AG04450 (cell line): ENCODE data around the gene LIPC. TPM values are rescaled to one million over a fixed set of nuclear protein-coding genes. Genes with fewer than 3 reads are reported as not detected.

Source experiments
- CTCF ChIA-PET: fragments of 300-600, 350-600 bp; formaldehyde crosslinking; extraction: SDS; loops from one replicate; lab custom pipeline; 2022; ENCODE audit warnings: antibody characterized with exemption, inconsistent platforms; lab: Charles Lee
- POLR2A ChIA-PET: fragments of 350-600 bp; formaldehyde crosslinking; extraction: SDS; loops from one replicate; lab custom pipeline; 2021; ENCODE audit warnings: antibody characterized with exemption, inconsistent platforms; lab: Yijun Ruan, JAX
- DNase-seq: peaks from one replicate; pipeline ENCODE4 v3.0.0-alpha.2; 2011; ENCODE audit warnings: low read depth, low spot score
- H3K27ac ChIP-seq: one replicate; pipeline ENCODE4 v1.5.1; 2012; ENCODE audit warnings: low read depth, low read length, control low read depth
- H3K27me3 ChIP-seq: one replicate; pipeline ENCODE4 v1.6.0; 2012; ENCODE audit warnings: low read length; ENCODE audit not compliant: control insufficient read depth, insufficient read depth
- H3K4me3 ChIP-seq: 2 replicates; pipeline ENCODE4 v1.5.1; 2011; ENCODE audit warnings: mild to moderate bottlenecking, low read depth, low read length, control low read depth
- H3K9me3 ChIP-seq: 2 replicates; pipeline ENCODE4 v1.5.1; 2012; ENCODE audit warnings: low read length; ENCODE audit not compliant: control insufficient read depth, insufficient read depth
- CTCF ChIP-seq: IDR thresholded peaks from 2 replicates; pipeline ENCODE4 v1.5.1; 2011; ENCODE audit warnings: low read depth, low read length, control low read depth, inconsistent platforms
- polyA plus RNA-seq: library from polyadenylated mRNA; depleted of rRNA; stranded (reverse); fragments of >200 nt; gene quantifications from 2 replicates; pipeline ENCODE4 v1.2.3, GENCODE V29; 2011

LIPC gene
- polyA plus RNA-seq, 1 experiment, result 0.82 TPM

GRCh38 chr15:58568157-58568571 lies 136.4 kb downstream of the LIPC start:
- Histone ChIP-seq H3K4me3 (no peak overlapping the region), H3K27ac (no peak overlapping the region), H3K9me3 (no peaks in the 10 kb centered on the region), H3K27me3 (no peaks in the 10 kb centered on the region)
- TF ChIP-seq CTCF, result no peak
- CTCF ChIA-PET, result no interaction called here
- no peak for DNase-seq
- POLR2A ChIA-PET, result no interaction called here

GRCh38 chr15:58569455-58569854 lies 137.7 kb downstream of the LIPC start:
- Histone ChIP-seq H3K9me3 (no peaks in the 10 kb centered on the region), H3K27ac (no peak overlapping the region), H3K4me3 (no peak overlapping the region), H3K27me3 (no peaks in the 10 kb centered on the region)
- no peak for DNase-seq
- TF ChIP-seq CTCF, result no peak
- CTCF ChIA-PET, result no interaction called here
- POLR2A ChIA-PET, result interaction anchor here (0.6 kb wide), 1 partner anchor 11 kb away, joined by 3 read pairs; no protein-coding TSS in a partner anchor

- no peaks in the 10 kb centered on the region for H3K9me3 ChIP-seq
- no peak for TF ChIP-seq CTCF
- no peak for DNase-seq
- no peak overlapping the region for H3K27ac ChIP-seq
- ChIA-PET CTCF (no interaction called here), POLR2A (no interaction called here)
- H3K27me3 ChIP-seq, result no peaks in the 10 kb centered on the region
- H3K4me3 ChIP-seq, result no peak overlapping the region
These were observed 139.7 kb downstream of the LIPC start for GRCh38 chr15:58571491-58571890.

- CTCF ChIA-PET, result no interaction called here
These were observed 140.7 kb downstream of the LIPC start for GRCh38 chr15:58572521-58572920.

GRCh38 chr15:58573270-58573669 lies 141.5 kb downstream of the LIPC start:
- no peak overlapping the region for H3K27ac ChIP-seq
- ChIA-PET CTCF (no interaction called here), POLR2A (no interaction called here)
- H3K9me3 ChIP-seq, result no peaks in the 10 kb centered on the region
- no peaks in the 10 kb centered on the region for H3K27me3 ChIP-seq
- H3K4me3 ChIP-seq, result no peak overlapping the region
- no peak for TF ChIP-seq CTCF
- no peak for DNase-seq

More at GRCh38 chr15:58572521-58572920, 140.7 kb downstream of the LIPC start:
- H3K27me3 ChIP-seq, result no peaks in the 10 kb centered on the region
- POLR2A ChIA-PET, result no interaction called here
- H3K4me3 ChIP-seq, result no peak overlapping the region
- no peak overlapping the region for H3K27ac ChIP-seq
- H3K9me3 ChIP-seq, result no peaks in the 10 kb centered on the region
- TF ChIP-seq CTCF, result no peak
- DNase-seq, result no peak
